ENCODE data around the gene RBBP8NL.

RBBP8NL gene

GRCh38 chr20:62394248-62395245, 32.8 kb downstream of the RBBP8NL start:
- no peak for TF ChIP-seq CTCF (IDR thresholded peaks at IDR 0.05; ENCODE audit: insufficient read depth, low read depth, low read length, missing control alignments)
- no peak for DNase-seq (ENCODE audit: low read depth)
- H3K4me3 ChIP-seq (ENCODE audit: low read depth, low read length), result no peak overlapping the region

GRCh38 chr20:62393830-62394229, 33.5 kb downstream of the RBBP8NL start:
- DNase-seq (ENCODE audit: low read depth), result no peak
- H3K4me3 ChIP-seq (ENCODE audit: low read depth, low read length), result no peak overlapping the region
- no peak for TF ChIP-seq CTCF (IDR thresholded peaks at IDR 0.05; ENCODE audit: insufficient read depth, low read depth, low read length, missing control alignments)

- no peak overlapping the region for H3K4me3 ChIP-seq (ENCODE audit: low read depth, low read length)
- no peak for DNase-seq (ENCODE audit: low read depth)
- no peak for TF ChIP-seq CTCF (IDR thresholded peaks at IDR 0.05; ENCODE audit: insufficient read depth, low read depth, low read length, missing control alignments)
Observed at GRCh38 chr20:62393335-62393665, 34.0 kb downstream of the RBBP8NL start.

GRCh38 chr20:62392621-62393334, 34.6 kb downstream of the RBBP8NL start:
- TF ChIP-seq CTCF (IDR thresholded peaks at IDR 0.05; ENCODE audit: insufficient read depth, low read depth, low read length, missing control alignments), result no peak
- H3K4me3 ChIP-seq (ENCODE audit: low read depth, low read length), result no peak overlapping the region
- no peak for DNase-seq (ENCODE audit: low read depth)

- DNase-seq (ENCODE audit: low read depth), result no peak
- no peak overlapping the region for H3K4me3 ChIP-seq (ENCODE audit: low read depth, low read length)
- no peak for TF ChIP-seq CTCF (IDR thresholded peaks at IDR 0.05; ENCODE audit: insufficient read depth, low read depth, low read length, missing control alignments)
Observed at GRCh38 chr20:62392077-62392418, 35.3 kb downstream of the RBBP8NL start.

GRCh38 chr20:62391165-62392076, 35.9 kb downstream of the RBBP8NL start:
- H3K4me3 ChIP-seq (ENCODE audit: low read depth, low read length), result no peak overlapping the region
- DNase-seq (ENCODE audit: low read depth), result no peak
- no peak for TF ChIP-seq CTCF (IDR thresholded peaks at IDR 0.05; ENCODE audit: insufficient read depth, low read depth, low read length, missing control alignments)
